Neural progenitor cell (in vitro differentiated cells): Measurements from ENCODE around the gene FARS2.

Experiments
- CTCF ChIP-seq: fragments of 200-600 bp; sonication (generic); IDR thresholded peaks from 2 replicates; pipeline ENCODE4 v1.5.1; 2017; ENCODE audit warnings: antibody characterized with exemption, mild to moderate bottlenecking
- EZH2 ChIP-seq: fragments of 200-600 bp; sonication (generic); IDR thresholded peaks from 2 replicates; pipeline ENCODE4 v1.6.1; 2017; ENCODE audit warnings: antibody characterized with exemption, mild to moderate bottlenecking, moderate library complexity

- TF ChIP-seq CTCF (no peak), EZH2 (no peak)
Measured at GRCh38 chr6:5278565-5279120, 17.3 kb downstream of the FARS2 start.
